Liver (tissue), 3 donors: ENCODE results near the gene ULK4.

Source experiments
- CTCF ChIP-seq: fragments of 150-350 bp; IDR thresholded peaks from 2 replicates; pipeline ENCODE4 v1.5.1; 2017; ENCODE audit warnings: improper control_type of control experiment, low read depth, low read length; ENCODE audit not compliant: missing input control
- EGR1 ChIP-seq, 2 donors: IDR thresholded peaks; 2 replicates each; pipeline ENCODE4 v1.6.1; 2016 to 2018; ENCODE audit warnings: antibody characterized with exemption in 2 of 2, low read depth in 2 of 2
- FOXA1 ChIP-seq: IDR thresholded peaks from 2 replicates; pipeline ENCODE4 v1.6.1; 2016; ENCODE audit warnings: antibody characterized with exemption
- FOXA2 ChIP-seq: IDR thresholded peaks from 2 replicates; pipeline ENCODE4 v1.6.1; 2016; ENCODE audit warnings: antibody characterized with exemption
- GABPA ChIP-seq, 2 donors: IDR thresholded peaks in 1 of 2; conservative IDR thresholded peaks in 1 of 2; 2 replicates each; pipeline ENCODE4 v1.6.1; 2016; ENCODE audit warnings: antibody characterized with exemption in 2 of 2, mild to moderate bottlenecking in 1 of 2, moderate library complexity in 1 of 2
- JUND ChIP-seq, 2 donors: IDR thresholded peaks; 2 replicates each; pipeline ENCODE4 v1.6.1; 2016; ENCODE audit warnings: antibody characterized with exemption in 2 of 2
- MAX ChIP-seq: IDR thresholded peaks from 2 replicates; pipeline ENCODE4 v1.6.1; 2016; ENCODE audit warnings: antibody characterized with exemption
- NR2F2 ChIP-seq: IDR thresholded peaks from 2 replicates; pipeline ENCODE4 v1.6.1; 2016; ENCODE audit warnings: antibody characterized with exemption
- RAD21 ChIP-seq, 2 donors: IDR thresholded peaks; 2 replicates each; pipeline ENCODE4 v1.6.1; 2016; ENCODE audit warnings: antibody characterized with exemption in 2 of 2, mild to moderate bottlenecking in 2 of 2
- REST ChIP-seq: IDR thresholded peaks from 2 replicates; pipeline ENCODE4 v1.6.1; 2016; ENCODE audit warnings: antibody characterized with exemption, mild to moderate bottlenecking
- RXRA ChIP-seq, 2 donors: IDR thresholded peaks; 2 replicates each; pipeline ENCODE4 v1.6.1; 2017 to 2018; ENCODE audit warnings: antibody characterized with exemption in 2 of 2, mild to moderate bottlenecking in 1 of 2
- SP1 ChIP-seq: IDR thresholded peaks from 2 replicates; pipeline ENCODE4 v1.6.1; 2018; ENCODE audit warnings: antibody characterized with exemption, mild to moderate bottlenecking
- TAF1 ChIP-seq: conservative IDR thresholded peaks from 2 replicates; pipeline ENCODE4 v1.6.1; 2016; ENCODE audit warnings: antibody characterized with exemption, mild to moderate bottlenecking
- YY1 ChIP-seq: IDR thresholded peaks from 2 replicates; pipeline ENCODE4 v1.6.1; 2016; ENCODE audit warnings: antibody characterized with exemption, mild to moderate bottlenecking
- donor health status: healthy.
- donor health status: healthy.

- TF ChIP-seq FOXA1 = no peak
- no peak for TF ChIP-seq EGR1 (IDR thresholded peaks at IDR 0.05; ENCODE audit: low read depth in 2 of 2)
- no peak for TF ChIP-seq CTCF
- no peak for TF ChIP-seq YY1
- TF ChIP-seq RAD21 (IDR thresholded peaks at IDR 0.05) = no peak
- TF ChIP-seq MAX = no peak
- no peak for TF ChIP-seq RXRA (IDR thresholded peaks at IDR 0.05)
- no peak for TF ChIP-seq SP1
- TF ChIP-seq TAF1 = no peak
- TF ChIP-seq NR2F2 = no peak
- no peak for TF ChIP-seq GABPA (IDR thresholded peaks at IDR 0.05 in 1 of 2, conservative IDR thresholded peaks at IDR 0.05 in 1 of 2)
- no peak for TF ChIP-seq REST
- no peak for TF ChIP-seq JUND (IDR thresholded peaks at IDR 0.05)
- TF ChIP-seq FOXA2 = no peak
These were observed 299.6 kb downstream of the ULK4 start for GRCh38 chr3:41662288-41662687.
